ENCODE data around the gene SFMBT2.

Gene SFMBT2

DNA sequence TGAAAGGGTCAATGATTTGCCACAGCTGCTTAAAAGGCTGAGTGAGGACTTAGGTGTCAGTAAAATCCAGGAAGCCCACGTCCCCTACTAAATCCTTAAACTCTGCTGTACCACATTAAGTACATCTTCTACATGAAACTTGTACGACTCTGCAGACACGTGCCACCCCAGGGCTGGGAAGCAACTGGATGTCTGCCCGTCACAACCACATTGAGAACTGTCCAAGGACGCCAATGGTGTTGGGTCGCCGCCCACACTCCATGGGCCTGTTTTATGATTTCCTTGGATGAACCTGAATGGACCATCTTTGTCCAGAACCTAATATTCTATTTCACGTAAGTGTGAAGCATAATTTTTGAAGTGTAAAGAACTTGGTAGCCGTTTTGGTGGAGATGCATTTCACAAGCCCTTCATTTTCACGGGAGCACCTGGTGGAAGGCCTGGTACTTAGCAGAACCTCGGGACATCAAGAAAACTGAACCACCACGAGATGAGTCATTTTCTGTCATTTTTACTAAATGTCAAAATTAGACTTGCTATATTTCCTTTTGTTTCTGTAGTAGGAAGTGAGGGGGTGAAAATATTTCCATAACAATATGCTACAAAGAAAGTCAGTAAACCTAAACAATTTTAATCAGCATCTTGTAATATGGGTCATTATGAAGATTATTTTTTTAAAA, 134.9 kb downstream of the SFMBT2 start:
- H3K27me3 ChIP-seq (ENCODE audit: low read depth, low read length): no peaks in the 10 kb centered on the region
- H4K20me1 ChIP-seq (ENCODE audit: insufficient read depth, low read length): no peaks in the 10 kb centered on the region
- no peaks in the 10 kb centered on the region for H3K36me3 ChIP-seq (replicated peaks; ENCODE audit: low read depth, low read length)
- H2AFZ ChIP-seq (ENCODE audit: low read depth, low read length): no peak overlapping the region
- H3K9me3 ChIP-seq (ENCODE audit: insufficient read depth, low read length): no peaks in the 10 kb centered on the region
- no peak overlapping the region for H3K4me3 ChIP-seq (ENCODE audit: low read length)
- no peaks in the 10 kb centered on the region for H3K79me2 ChIP-seq (ENCODE audit: low read length)
- no peak overlapping the region for H3K9ac ChIP-seq (ENCODE audit: low read length)
- no peaks in the 10 kb centered on the region for H3K4me1 ChIP-seq (ENCODE audit: low read length)
- H3K27ac ChIP-seq (ENCODE audit: low read length): no peak overlapping the region
- TF ChIP-seq, protein P1, sequence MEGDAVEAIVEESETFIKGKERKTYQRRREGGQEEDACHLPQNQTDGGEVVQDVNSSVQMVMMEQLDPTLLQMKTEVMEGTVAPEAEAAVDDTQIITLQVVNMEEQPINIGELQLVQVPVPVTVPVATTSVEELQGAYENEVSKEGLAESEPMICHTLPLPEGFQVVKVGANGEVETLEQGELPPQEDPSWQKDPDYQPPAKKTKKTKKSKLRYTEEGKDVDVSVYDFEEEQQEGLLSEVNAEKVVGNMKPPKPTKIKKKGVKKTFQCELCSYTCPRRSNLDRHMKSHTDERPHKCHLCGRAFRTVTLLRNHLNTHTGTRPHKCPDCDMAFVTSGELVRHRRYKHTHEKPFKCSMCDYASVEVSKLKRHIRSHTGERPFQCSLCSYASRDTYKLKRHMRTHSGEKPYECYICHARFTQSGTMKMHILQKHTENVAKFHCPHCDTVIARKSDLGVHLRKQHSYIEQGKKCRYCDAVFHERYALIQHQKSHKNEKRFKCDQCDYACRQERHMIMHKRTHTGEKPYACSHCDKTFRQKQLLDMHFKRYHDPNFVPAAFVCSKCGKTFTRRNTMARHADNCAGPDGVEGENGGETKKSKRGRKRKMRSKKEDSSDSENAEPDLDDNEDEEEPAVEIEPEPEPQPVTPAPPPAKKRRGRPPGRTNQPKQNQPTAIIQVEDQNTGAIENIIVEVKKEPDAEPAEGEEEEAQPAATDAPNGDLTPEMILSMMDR (IDR thresholded peaks at IDR 0.05; ENCODE audit: low read depth, low read length): no peak
- no peak for TF ChIP-seq EZH2phosphoT487 (IDR thresholded peaks at IDR 0.05; ENCODE audit: low read depth)
- H3K4me2 ChIP-seq (ENCODE audit: low read length): no peak overlapping the region

DNA sequence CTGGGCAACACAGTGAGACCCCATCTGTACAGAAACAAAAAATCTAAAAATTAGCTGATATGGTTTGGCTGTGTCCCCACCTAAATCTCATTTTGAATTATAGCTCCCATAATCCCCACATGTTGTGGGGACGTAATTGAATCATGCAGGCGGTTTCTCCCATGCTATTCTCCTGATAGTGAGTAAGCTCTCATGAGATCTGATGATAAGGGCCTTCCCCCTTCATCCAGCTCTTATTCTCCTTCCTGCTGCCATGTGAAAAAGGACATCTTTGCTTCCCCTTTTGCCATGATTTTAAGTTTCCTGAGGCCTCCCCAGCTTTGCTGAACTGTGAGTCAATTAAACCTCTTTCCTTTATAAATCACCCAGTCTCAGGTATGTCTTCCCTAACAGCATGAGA, 136.5 kb downstream of the SFMBT2 start:
- Histone ChIP-seq H3K27ac (ENCODE audit: low read length) (no peak overlapping the region), H3K4me3 (ENCODE audit: low read length) (no peak overlapping the region), H3K4me2 (ENCODE audit: low read length) (no peak overlapping the region), H3K27me3 (ENCODE audit: low read depth, low read length) (no peaks in the 10 kb centered on the region), H2AFZ (ENCODE audit: low read depth, low read length) (no peak overlapping the region), H3K9me3 (ENCODE audit: insufficient read depth, low read length) (no peaks in the 10 kb centered on the region), H3K4me1 (ENCODE audit: low read length) (no peaks in the 10 kb centered on the region), H3K79me2 (ENCODE audit: low read length) (no peaks in the 10 kb centered on the region), H3K9ac (ENCODE audit: low read length) (no peak overlapping the region), H3K36me3 (replicated peaks; ENCODE audit: low read depth, low read length) (no peaks in the 10 kb centered on the region), H4K20me1 (ENCODE audit: insufficient read depth, low read length) (no peaks in the 10 kb centered on the region)
- no peak for TF ChIP-seq EZH2phosphoT487 (IDR thresholded peaks at IDR 0.05; ENCODE audit: low read depth)
- TF ChIP-seq, protein P1 (IDR thresholded peaks at IDR 0.05; ENCODE audit: low read depth, low read length): no peak

DNA sequence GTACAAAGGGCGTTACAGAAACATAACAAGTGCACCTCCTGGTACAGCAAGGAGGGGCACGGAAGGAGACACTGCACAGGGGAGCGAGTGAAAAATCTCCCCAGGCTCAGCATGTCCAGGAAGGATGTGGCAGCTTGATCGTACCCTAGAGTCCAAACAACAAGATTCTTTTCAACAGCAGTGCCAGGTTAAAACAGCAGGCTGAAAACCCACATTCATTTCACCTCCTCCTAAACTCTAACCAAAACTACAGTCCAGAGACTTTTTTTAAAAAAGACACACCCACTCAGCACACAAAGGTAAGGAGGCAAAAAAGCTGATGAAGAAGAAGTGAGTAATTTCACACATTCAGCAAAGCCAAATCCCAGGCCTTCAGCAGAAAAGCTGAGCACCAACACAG, 138.8 kb downstream of the SFMBT2 start:
- Histone ChIP-seq H3K27me3 (ENCODE audit: low read depth, low read length) (no peaks in the 10 kb centered on the region), H3K4me3 (ENCODE audit: low read length) (no peak overlapping the region), H3K4me2 (ENCODE audit: low read length) (no peak overlapping the region), H3K9ac (ENCODE audit: low read length) (no peak overlapping the region), H3K9me3 (ENCODE audit: insufficient read depth, low read length) (no peaks in the 10 kb centered on the region), H2AFZ (ENCODE audit: low read depth, low read length) (no peak overlapping the region), H3K27ac (ENCODE audit: low read length) (no peak overlapping the region), H3K36me3 (replicated peaks; ENCODE audit: low read depth, low read length) (no peaks in the 10 kb centered on the region), H4K20me1 (ENCODE audit: insufficient read depth, low read length) (no peaks in the 10 kb centered on the region), H3K79me2 (ENCODE audit: low read length) (no peaks in the 10 kb centered on the region), H3K4me1 (ENCODE audit: low read length) (no peaks in the 10 kb centered on the region)
- no peak for TF ChIP-seq EZH2phosphoT487 (IDR thresholded peaks at IDR 0.05; ENCODE audit: low read depth)
- TF ChIP-seq, protein P1 (IDR thresholded peaks at IDR 0.05; ENCODE audit: low read depth, low read length): no peak

DNA sequence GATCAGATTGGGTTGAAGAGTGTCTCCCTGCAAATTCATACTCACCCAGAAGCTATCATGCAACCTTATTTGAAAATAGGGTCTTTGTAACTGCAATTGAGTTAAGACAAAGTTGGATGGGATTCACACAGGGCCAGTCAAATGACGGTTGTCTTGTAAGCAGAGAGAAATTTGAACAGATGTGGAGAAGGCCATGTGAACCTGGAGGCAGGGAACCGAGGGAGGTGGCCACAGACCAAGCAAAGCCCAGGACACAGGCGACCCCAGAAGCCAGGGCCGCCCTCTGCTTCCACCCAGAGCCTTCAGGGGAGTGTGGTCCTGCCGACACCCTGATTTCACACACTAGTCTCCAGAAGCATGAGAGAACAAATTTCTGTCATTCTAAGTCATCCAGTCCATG, 140.8 kb downstream of the SFMBT2 start:
- Histone ChIP-seq H3K4me2 (ENCODE audit: low read length) (no peak overlapping the region), H3K36me3 (replicated peaks; ENCODE audit: low read depth, low read length) (no peaks in the 10 kb centered on the region), H3K27ac (ENCODE audit: low read length) (no peak overlapping the region), H3K4me1 (ENCODE audit: low read length) (no peaks in the 10 kb centered on the region), H3K9me3 (ENCODE audit: insufficient read depth, low read length) (no peaks in the 10 kb centered on the region), H3K9ac (ENCODE audit: low read length) (no peak overlapping the region), H2AFZ (ENCODE audit: low read depth, low read length) (no peak overlapping the region), H3K27me3 (ENCODE audit: low read depth, low read length) (no peaks in the 10 kb centered on the region), H3K4me3 (ENCODE audit: low read length) (no peak overlapping the region), H4K20me1 (ENCODE audit: insufficient read depth, low read length) (no peaks in the 10 kb centered on the region), H3K79me2 (ENCODE audit: low read length) (no peaks in the 10 kb centered on the region)
- TF ChIP-seq, protein P1 (IDR thresholded peaks at IDR 0.05; ENCODE audit: low read depth, low read length): no peak
- no peak for TF ChIP-seq EZH2phosphoT487 (IDR thresholded peaks at IDR 0.05; ENCODE audit: low read depth)
